MCF 10A (cell line): ENCODE measurements around the gene SHC3. TPM values are rescaled to one million over a fixed set of nuclear protein-coding genes. Genes with fewer than 3 reads are reported as not detected.

ENCODE experiments used
- BruUV-seq: library from RNA; stranded (reverse); fragments of 400-500 nt; replicated peaks from 2 replicates; lab custom pipeline; 2021; lab: Mats Ljungman, UMichigan
- CTCF ChIA-PET: fragments of 300-600 bp; sonication (Branson Sonifier 250); formaldehyde crosslinking; extraction: SDS; loops from one replicate; lab custom pipeline; 2021; ENCODE audit warnings: antibody characterized with exemption, inconsistent platforms; lab: Yijun Ruan, JAX
- POLR2A ChIA-PET: fragments of 300-600, 350-650 bp; sonication (Branson Sonifier 250); formaldehyde crosslinking; extraction: SDS; loops from one replicate; lab custom pipeline; 2020; ENCODE audit warnings: antibody characterized with exemption, inconsistent platforms; lab: Yijun Ruan, JAX
- DNase-seq: peaks from one replicate; pipeline ENCODE4 v3.0.0-alpha.2; 2018; ENCODE audit not compliant: unreplicated experiment
- H3K27ac Mint-ChIP-seq: one replicate; pipeline ENCODE4 v1.8.0; 2022; ENCODE audit warnings: mild to moderate bottlenecking, low read depth, mixed read lengths; ENCODE audit not compliant: unreplicated experiment
- H3K27me3 Mint-ChIP-seq: one replicate; pipeline ENCODE4 v1.8.0; 2022; ENCODE audit warnings: mixed read lengths; ENCODE audit not compliant: insufficient read depth, unreplicated experiment
- H3K36me3 Mint-ChIP-seq: one replicate; pipeline ENCODE4 v1.8.0; 2022; ENCODE audit warnings: mild to moderate bottlenecking, moderate library complexity, mixed read lengths; ENCODE audit not compliant: insufficient read depth, unreplicated experiment
- H3K4me1 Mint-ChIP-seq: one replicate; pipeline ENCODE4 v1.8.0; 2022; ENCODE audit warnings: mixed read lengths; ENCODE audit not compliant: insufficient read depth, unreplicated experiment
- H3K4me3 Mint-ChIP-seq: one replicate; pipeline ENCODE4 v1.8.0; 2022; ENCODE audit warnings: mild to moderate bottlenecking, moderate library complexity, mixed read lengths; ENCODE audit not compliant: unreplicated experiment
- H3K9me3 Mint-ChIP-seq: one replicate; pipeline ENCODE4 v1.8.0; 2022; ENCODE audit warnings: mixed read lengths; ENCODE audit not compliant: unreplicated experiment
- CTCF ChIP-seq: fragments of 200-600 bp; IDR thresholded peaks from one replicate; pipeline ENCODE4 v1.8.0; 2022; ENCODE audit warnings: antibody characterized with exemption, mild to moderate bottlenecking; ENCODE audit not compliant: unreplicated experiment
- intact Hi-C: fragments of 100-400 bp; cut with micrococcal nuclease; formaldehyde crosslinking; loops from 2 replicates; pipeline ENCODE4 v1.14.1; 2022
- total RNA-seq: library from RNA; stranded (reverse); gene quantifications from 2 replicates; pipeline ENCODE4 v1.2.3, GENCODE V29; 2022

Gene SHC3
- total RNA-seq, 1 experiment from 2014 or later = 0.02 TPM

GRCh38 chr9:89207026-89207425 is 28.4 kb upstream of the SHC3 start:
- DNase-seq = no peak
- Mint-ChIP-seq H3K4me1 (no peaks in the 10 kb centered on the region), H3K36me3 (no peaks in the 10 kb centered on the region), H3K27me3 (no peaks in the 10 kb centered on the region), H3K4me3 (no peak overlapping the region), H3K9me3 (peaks cover 9% of the 10 kb centered on the region), H3K27ac (no peak overlapping the region)
- ChIA-PET POLR2A (interaction anchor here (0.7 kb wide), 1 partner anchor 19 kb away, joined by 3 read pairs; no protein-coding TSS in a partner anchor), CTCF (interaction anchor here (0.6 kb wide), 1 partner anchor 28 kb away, joined by 6 read pairs; no protein-coding TSS in a partner anchor)
- intact Hi-C loops = no loop called here
- BruUV-seq = no TSS peak
- TF ChIP-seq CTCF = no peak

GRCh38 chr9:89204801-89205200 is 26.2 kb upstream of the SHC3 start:
- H3K27ac Mint-ChIP-seq = no peak overlapping the region
- no peak for DNase-seq
- intact Hi-C loops = no loop called here
- no peaks in the 10 kb centered on the region for H3K4me1 Mint-ChIP-seq
- no peak overlapping the region for H3K4me3 Mint-ChIP-seq
- no TSS peak for BruUV-seq
- no peak for TF ChIP-seq CTCF
- no peaks in the 10 kb centered on the region for H3K27me3 Mint-ChIP-seq
- H3K36me3 Mint-ChIP-seq = no peaks in the 10 kb centered on the region
- CTCF ChIA-PET = interaction anchor here (0.5 kb wide), 1 partner anchor 60 kb away, joined by 6 read pairs; no protein-coding TSS in a partner anchor
- peaks cover 5% of the 10 kb centered on the region for H3K9me3 Mint-ChIP-seq
- POLR2A ChIA-PET = no interaction called here

GRCh38 chr9:89195131-89195797 is 16.6 kb upstream of the SHC3 start:
- no peaks in the 10 kb centered on the region for H3K27me3 Mint-ChIP-seq
- no peaks in the 10 kb centered on the region for H3K4me1 Mint-ChIP-seq
- no peaks in the 10 kb centered on the region for H3K36me3 Mint-ChIP-seq
- ChIA-PET CTCF (no interaction called here), POLR2A (no interaction called here)
- no peak for DNase-seq
- H3K27ac Mint-ChIP-seq = no peak overlapping the region
- H3K4me3 Mint-ChIP-seq = no peak overlapping the region
- H3K9me3 Mint-ChIP-seq = peaks cover 7% of the 10 kb centered on the region
- intact Hi-C loops = no loop called here
- BruUV-seq = no TSS peak
- TF ChIP-seq CTCF = no peak

- Mint-ChIP-seq H3K4me3 (no peak overlapping the region), H3K27me3 (no peaks in the 10 kb centered on the region), H3K27ac (no peak overlapping the region), H3K9me3 (peaks cover 7% of the 10 kb centered on the region), H3K36me3 (no peaks in the 10 kb centered on the region), H3K4me1 (no peaks in the 10 kb centered on the region)
- intact Hi-C loops = no loop called here
- DNase-seq = no peak
- no peak for TF ChIP-seq CTCF
- no TSS peak for BruUV-seq
- CTCF ChIA-PET = interaction anchor here (0.7 kb wide), 1 partner anchor 8 kb away, joined by 3 read pairs; no protein-coding TSS in a partner anchor
- POLR2A ChIA-PET = no interaction called here
Measured at GRCh38 chr9:89194421-89195130, 16.0 kb upstream of the SHC3 start.
